IPS-18c (cell line): ENCODE data around the gene SWSAP1.
A peak's percentile ranks its signal among the peaks of the same experiment; 100 is the strongest.

Experiments
- H3K4me3 ChIP-seq: 2 replicates; pipeline ENCODE4 v1.7.0; 2013; ENCODE audit warnings: low read depth, mild to moderate bottlenecking, low read length, moderate library complexity; ENCODE audit not compliant: insufficient read depth
- H3K9me3 ChIP-seq: one replicate; pipeline ENCODE4 v1.6.1; 2013; ENCODE audit warnings: mild to moderate bottlenecking, low read length, moderate library complexity; ENCODE audit not compliant: control insufficient read depth, insufficient read depth

The SWSAP1 gene

GRCh38 chr19:11420429-11421370 is 46.2 kb downstream of the SWSAP1 start:
- Histone ChIP-seq H3K9me3 (peaks cover 4% of the 10 kb centered on the region), H3K4me3 (peak overlapping the region; percentile 46)

- H3K9me3 ChIP-seq, result peaks cover 2% of the 10 kb centered on the region
- H3K4me3 ChIP-seq, result peak overlapping the region; percentile 46
These were observed 47.1 kb downstream of the SWSAP1 start for GRCh38 chr19:11421371-11422098.

- Histone ChIP-seq H3K9me3 (no peaks in the 10 kb centered on the region), H3K4me3 (peak overlapping the region; percentile 46)
These were observed 47.9 kb downstream of the SWSAP1 start for GRCh38 chr19:11422163-11423065.

- Histone ChIP-seq H3K4me3 (no peak overlapping the region; the same call in 1 of the 2 replicates), H3K9me3 (no peaks in the 10 kb centered on the region)
These were observed 48.8 kb downstream of the SWSAP1 start for GRCh38 chr19:11423164-11423790.

GRCh38 chr19:11423791-11424181 is 49.3 kb downstream of the SWSAP1 start:
- no peaks in the 10 kb centered on the region for H3K9me3 ChIP-seq
- H3K4me3 ChIP-seq, result no peak overlapping the region
